Measurements from ENCODE around the gene PLLP. TPM values are rescaled to one million over a fixed set of nuclear protein-coding genes. Genes with fewer than 3 reads are reported as not detected.

Gene PLLP
- total RNA-seq, 3 donors from 2014 or later = 0.13 to 0.33 TPM; not detected in 1

DNA sequence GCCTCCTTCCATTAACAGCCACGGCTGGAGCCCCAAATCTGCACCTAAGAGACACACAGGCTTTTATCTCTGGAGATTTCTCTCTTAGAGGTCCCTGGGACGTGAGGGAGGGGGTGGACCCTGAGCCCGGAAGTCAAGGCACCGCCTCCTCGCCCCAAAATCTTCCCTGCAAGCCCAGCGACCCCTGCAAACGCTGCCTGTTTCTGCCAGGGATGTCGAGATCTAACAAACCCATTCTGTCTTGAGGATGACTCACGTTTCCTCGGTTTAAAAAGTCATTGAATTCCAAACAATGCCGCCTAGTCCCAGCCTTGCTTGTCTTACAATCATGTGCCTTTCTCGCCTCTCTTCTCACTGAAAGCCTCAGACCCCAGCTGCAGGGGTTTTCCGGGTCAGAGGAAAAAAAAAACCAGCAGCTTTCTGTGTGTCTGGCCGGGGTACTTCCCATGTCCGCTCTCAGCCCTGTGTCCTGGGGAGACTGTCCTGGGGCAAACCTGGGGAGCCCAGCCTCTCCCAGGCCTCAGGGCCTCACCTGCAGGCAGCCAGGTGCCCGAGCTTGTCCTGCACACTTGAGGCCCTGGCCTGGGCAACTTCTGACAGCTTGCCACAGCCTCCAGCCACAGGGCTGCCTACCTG, 24.1 kb downstream of the PLLP start:
- peak; percentile 61 to 69 for ATAC-seq
- Mint-ChIP-seq H3K9me3 (no peaks in the 10 kb centered on the region), H3K27me3 (ENCODE audit: low read depth) (no peaks in the 10 kb centered on the region), H3K4me3 (no peak overlapping the region), H3K4me1 (ENCODE audit: low read depth) (peaks cover 26% of the 10 kb centered on the region), H3K36me3 (ENCODE audit: insufficient read depth) (peaks cover 3% of the 10 kb centered on the region)
- peak; percentile 29 for DNase-seq

DNA sequence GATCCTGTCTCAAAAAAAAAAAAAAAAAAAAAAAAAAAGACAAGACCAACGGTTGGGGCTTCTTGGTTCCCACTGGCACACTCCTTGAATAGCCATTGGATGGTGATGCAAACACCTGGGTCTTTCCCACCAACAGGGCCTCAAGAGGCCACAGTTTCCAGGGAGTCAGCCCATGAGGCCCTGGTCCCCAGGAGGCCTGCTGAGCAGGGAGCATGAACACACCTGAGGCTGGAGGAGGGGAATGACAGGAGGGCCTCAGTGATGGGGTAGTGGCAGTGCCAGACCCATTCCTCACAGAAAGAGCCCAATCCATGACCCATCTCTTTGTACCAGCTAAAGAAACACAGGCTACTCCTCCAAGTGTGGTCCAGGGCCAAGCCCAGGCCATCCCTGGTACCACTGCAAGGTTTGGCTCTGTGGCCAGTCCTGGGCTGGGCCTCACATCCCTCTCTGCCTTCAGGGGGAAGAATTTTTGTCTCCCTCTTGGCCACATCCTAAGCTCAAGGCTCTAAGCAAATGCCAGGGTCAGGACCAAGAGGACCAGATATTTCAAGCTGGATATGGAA, 25.5 kb downstream of the PLLP start:
- Mint-ChIP-seq H3K4me1 (ENCODE audit: low read depth) (peaks cover 16% of the 10 kb centered on the region), H3K27me3 (ENCODE audit: low read depth) (no peaks in the 10 kb centered on the region), H3K4me3 (no peak overlapping the region), H3K36me3 (ENCODE audit: insufficient read depth) (peaks cover 3% of the 10 kb centered on the region), H3K9me3 (no peaks in the 10 kb centered on the region)
- no peak for ATAC-seq
- DNase-seq = no peak

DNA sequence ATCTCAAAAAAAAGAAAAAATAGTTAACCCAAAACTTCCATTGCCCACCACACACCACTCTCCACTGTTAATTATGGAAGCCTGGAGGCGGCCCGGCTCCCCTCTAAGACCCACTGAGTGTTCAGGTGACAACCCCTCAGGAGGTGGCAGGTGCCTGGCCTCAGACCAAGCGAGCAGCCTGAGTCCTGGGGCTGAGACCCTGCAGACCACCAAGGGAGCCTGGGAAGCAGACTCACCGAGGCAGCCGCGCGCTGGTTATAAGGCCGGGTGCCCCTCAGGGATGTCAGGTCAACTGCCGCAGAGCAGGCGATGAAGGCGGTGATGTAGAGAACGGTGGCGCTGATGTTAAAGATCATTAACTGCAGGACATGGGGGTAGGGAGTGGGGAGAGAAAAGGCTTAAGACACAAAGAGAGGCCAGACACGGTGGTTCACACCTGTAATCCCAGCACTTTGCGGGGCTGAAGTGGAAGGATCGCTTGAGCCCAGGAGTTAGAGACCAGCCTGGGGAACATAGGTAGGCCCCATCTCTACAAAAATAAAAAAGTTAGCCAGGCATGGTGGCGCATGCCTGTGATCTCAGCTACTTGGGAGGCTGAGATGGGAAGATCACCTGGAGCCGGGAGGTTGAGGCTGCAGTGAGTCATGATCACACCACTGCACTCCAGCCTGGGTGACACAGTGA, 26.1 kb downstream of the PLLP start:
- Mint-ChIP-seq H3K27me3 (ENCODE audit: low read depth) (no peaks in the 10 kb centered on the region), H3K9me3 (no peaks in the 10 kb centered on the region), H3K4me3 (no peak overlapping the region), H3K36me3 (ENCODE audit: insufficient read depth) (peaks cover 3% of the 10 kb centered on the region), H3K4me1 (ENCODE audit: low read depth) (peaks cover 16% of the 10 kb centered on the region)
- DNase-seq (no peak), ATAC-seq (no peak)

DNA sequence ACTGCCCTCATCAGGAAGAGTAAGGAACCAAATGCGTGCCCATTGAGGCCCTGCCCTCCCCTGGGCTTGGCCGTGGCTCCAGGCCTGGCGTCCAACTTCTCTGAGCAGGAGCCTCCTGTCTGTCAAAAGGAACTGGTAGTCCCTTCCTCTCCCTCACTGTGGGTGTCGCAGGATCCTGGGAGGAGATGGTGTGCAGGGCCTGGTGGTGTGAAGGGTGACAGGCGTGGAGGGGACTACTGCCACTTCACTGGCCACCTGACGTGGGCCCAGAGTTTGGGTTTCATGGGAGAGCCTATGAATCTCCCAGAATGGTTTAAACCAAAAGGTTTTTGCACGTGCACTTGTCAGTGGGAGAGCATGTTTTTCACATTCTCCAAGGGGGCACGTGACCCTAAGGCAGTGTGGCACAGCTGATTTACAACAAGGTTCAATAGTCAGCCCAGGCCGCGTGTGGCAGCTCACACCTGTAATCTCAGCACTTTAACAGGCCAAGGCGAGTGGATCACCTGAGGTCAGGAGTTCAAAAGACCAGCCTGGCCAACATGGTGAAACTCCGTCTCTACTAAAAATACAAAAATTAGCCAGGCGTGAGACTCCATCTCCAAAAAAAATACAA, 26.9 kb downstream of the PLLP start:
- Mint-ChIP-seq H3K9me3 (no peaks in the 10 kb centered on the region), H3K4me3 (no peak overlapping the region), H3K4me1 (ENCODE audit: low read depth) (peaks cover 16% of the 10 kb centered on the region), H3K27me3 (ENCODE audit: low read depth) (no peaks in the 10 kb centered on the region), H3K36me3 (ENCODE audit: insufficient read depth) (peaks cover 8% of the 10 kb centered on the region)
- DNase-seq (no peak), ATAC-seq (no peak)

DNA sequence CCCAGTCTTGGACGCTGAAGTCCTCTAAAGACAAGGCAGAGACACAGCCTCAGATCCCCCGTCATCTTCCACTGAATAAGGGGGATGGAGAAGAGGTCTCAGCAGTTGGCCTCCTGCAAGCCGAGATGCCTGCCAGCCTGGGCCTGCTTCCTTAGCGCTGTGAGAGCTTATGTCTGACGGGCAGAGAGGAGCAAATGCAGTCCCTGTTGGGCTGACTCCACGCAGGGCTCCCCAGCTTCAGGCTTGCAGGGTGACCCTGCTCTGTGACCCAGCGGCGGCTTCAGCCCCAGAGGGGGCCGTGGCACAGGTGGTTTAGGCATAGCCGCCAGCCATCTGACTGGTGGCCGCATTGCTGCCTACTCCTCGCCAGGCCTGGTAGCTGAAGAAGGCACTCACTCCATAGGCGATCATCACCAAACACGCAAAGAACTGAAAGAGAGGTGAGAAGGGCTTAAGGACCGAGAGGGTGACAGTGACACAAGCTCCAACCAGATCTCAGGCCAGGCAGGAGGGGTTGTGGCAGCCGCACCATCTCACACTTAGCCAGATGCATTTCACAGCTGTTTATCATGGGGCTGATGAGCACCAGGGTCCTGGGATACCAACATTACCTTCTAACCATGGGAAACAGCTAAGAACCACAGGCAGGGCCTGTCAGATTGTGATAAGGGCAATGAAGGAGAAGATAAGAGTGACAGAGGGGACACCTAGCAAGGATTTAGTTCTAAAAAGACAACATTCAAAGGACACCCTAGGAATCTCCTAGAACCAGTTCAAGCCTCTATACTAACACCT, 27.7 kb downstream of the PLLP start:
- no peaks in the 10 kb centered on the region for H3K9me3 Mint-ChIP-seq

DNA sequence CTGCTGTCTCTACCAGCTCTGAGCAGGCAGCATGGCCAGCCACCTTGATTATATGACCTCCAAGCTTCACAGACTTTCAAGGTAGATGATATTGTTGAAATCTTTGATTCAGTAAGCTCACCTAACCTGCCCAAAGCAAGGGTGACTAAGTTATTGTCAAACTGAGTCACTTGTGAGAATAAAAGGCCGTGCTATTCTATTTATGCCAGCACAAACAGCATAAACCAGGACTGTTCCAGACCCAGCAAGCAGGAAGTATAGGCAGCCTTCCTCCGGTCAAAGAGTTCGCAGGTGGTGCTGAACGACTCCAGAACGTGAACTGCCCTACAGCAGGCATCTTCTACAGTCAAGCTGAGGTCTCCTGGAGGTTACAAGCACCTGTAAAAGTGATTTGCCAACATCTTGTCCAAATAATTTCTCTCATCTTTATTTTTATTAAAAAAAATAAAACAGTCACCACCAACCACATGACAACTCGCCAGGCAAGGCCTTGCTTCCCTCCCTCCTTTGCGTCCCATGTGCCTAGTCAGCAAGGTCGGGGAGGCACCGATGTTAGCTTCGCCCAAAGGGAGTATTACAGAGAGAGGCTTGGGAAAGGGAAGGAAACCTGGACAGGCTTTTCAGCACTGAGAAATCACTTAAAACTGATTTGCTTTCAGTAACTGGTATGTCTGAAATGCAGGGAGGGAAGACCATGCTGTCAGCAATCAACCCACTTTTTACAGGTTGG, 28.6 kb downstream of the PLLP start:
- Mint-ChIP-seq H3K27me3 (ENCODE audit: low read depth) (no peaks in the 10 kb centered on the region), H3K36me3 (ENCODE audit: insufficient read depth) (peaks cover 13% of the 10 kb centered on the region), H3K4me3 (no peak overlapping the region), H3K9me3 (no peaks in the 10 kb centered on the region), H3K4me1 (ENCODE audit: low read depth) (peaks cover 13% of the 10 kb centered on the region)
- no peak for DNase-seq
- ATAC-seq = no peak

More for the DNA sequence above, 27.7 kb downstream of the PLLP start:
- ATAC-seq (no peak), DNase-seq (no peak)
- no peak overlapping the region for H3K4me3 Mint-ChIP-seq
- peaks cover 16% of the 10 kb centered on the region for H3K4me1 Mint-ChIP-seq (ENCODE audit: low read depth)
- peaks cover 13% of the 10 kb centered on the region for H3K36me3 Mint-ChIP-seq (ENCODE audit: insufficient read depth)
- H3K27me3 Mint-ChIP-seq (ENCODE audit: low read depth) = no peaks in the 10 kb centered on the region

DNA sequence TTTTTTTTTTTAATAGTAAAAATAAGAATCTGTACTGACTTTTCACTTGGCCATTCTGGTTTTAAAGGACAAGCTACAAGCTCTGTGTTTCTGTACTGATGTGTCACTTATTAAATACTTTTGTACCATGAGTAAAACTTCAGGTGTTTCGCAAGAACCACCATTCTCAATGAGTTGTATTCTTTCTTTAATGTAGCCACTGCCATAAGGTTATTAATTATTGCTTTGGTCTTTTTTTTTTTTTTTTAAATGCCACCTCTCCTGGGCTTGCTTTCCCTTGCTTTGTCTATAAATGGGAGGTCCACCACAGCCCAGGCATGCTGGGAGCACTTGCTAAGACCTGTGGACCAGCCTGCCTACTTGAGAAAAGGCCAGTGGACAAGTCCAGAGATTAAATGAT, 31.0 kb downstream of the PLLP start:
- DNase-seq = no peak
- ATAC-seq = no peak
- H3K36me3 Mint-ChIP-seq (ENCODE audit: insufficient read depth) = peaks cover 24% of the 10 kb centered on the region
- no peak overlapping the region for H3K4me3 Mint-ChIP-seq
- H3K9me3 Mint-ChIP-seq = no peaks in the 10 kb centered on the region
- no peaks in the 10 kb centered on the region for H3K27me3 Mint-ChIP-seq (ENCODE audit: low read depth)
- H3K4me1 Mint-ChIP-seq (ENCODE audit: low read depth) = peaks cover 3% of the 10 kb centered on the region

DNA sequence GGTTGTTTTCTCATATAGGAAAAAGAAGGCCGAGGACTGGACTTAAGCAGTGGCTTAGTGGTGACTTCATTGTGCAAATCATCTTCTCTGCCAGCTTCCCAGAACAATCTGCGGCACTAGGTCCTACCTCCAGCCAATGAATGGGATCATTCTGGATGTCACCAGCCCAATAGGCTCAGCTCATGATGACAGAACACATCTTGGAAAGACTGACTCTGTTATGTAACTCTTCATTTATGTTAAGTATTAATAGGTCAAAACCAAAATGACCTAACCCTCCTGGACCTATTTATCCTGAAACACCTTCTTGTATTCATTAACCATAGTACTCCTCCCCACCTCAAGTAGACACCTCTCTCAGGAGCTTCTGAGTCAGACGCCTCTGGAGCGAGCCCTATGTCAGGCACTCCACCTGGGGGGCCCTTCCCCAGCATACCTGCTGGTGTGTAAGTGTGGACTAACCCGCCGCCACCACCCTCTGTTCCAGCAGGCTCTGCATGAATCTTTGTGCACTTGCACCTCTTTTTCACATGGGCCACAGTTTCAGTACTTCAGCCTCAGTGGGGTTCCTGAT, 32.2 kb downstream of the PLLP start:
- Mint-ChIP-seq H3K4me3 (no peak overlapping the region), H3K4me1 (ENCODE audit: low read depth) (no peaks in the 10 kb centered on the region), H3K27me3 (ENCODE audit: low read depth) (no peaks in the 10 kb centered on the region), H3K9me3 (no peaks in the 10 kb centered on the region), H3K36me3 (ENCODE audit: insufficient read depth) (peaks cover 27% of the 10 kb centered on the region)
- no peak for DNase-seq
- no peak for ATAC-seq

DNA sequence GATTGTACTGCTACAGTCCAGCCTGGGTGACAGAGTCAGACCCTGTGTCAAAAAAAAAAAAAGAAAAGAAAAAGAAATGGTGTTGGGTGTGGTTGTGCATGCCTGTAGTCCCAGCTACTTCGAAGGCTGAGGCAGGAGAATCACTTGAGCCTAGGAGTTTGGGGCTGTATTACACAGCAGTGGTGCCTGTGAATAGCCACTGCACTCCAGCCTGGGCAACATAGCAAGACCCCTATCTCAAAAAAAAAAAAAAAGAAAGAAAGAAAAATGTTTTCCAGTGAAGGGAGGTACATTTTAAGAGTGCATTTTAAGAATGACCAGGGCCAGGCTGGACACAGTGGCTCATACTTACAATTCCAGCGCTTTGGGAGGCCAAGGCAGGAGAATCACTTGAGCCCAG, 33.1 kb downstream of the PLLP start:
- DNase-seq (no peak), ATAC-seq (no peak)
- peaks cover 27% of the 10 kb centered on the region for H3K36me3 Mint-ChIP-seq (ENCODE audit: insufficient read depth)
- no peaks in the 10 kb centered on the region for H3K4me1 Mint-ChIP-seq (ENCODE audit: low read depth)
- H3K4me3 Mint-ChIP-seq = no peak overlapping the region
- H3K27me3 Mint-ChIP-seq (ENCODE audit: low read depth) = no peaks in the 10 kb centered on the region
- H3K9me3 Mint-ChIP-seq = no peaks in the 10 kb centered on the region

DNA sequence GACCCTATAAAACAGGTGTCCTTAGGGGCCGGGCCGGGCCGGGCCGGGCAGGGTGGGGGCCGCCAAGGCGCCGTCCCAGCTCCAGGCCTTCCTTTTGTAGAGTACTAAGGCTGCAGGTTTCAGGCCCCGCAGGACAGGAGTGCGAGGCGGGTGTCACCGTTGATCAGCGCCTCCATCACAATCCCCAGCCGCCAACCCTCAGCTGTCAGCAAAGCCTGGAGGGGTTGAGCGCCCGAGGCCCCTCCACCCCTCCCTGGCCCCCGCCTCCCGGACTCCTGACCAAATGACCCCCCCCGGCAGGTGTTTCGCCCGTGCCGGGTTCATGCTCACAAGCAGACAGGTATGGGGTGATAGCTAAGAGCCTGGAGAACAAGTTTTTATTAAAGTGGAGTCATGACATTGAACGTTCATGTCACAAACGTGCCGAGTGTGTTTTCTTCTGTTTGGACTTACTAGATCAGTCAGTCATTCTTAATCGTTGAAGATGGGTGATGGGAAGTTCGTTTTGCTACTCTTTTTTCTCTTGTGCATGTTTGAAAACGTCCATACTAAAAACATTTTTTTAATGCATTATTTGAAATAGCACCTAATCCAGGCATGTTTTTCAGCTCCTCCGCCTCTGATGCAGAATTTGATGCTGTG, 38.9 kb downstream of the PLLP start:
- Mint-ChIP-seq H3K4me3 (peak overlapping the region; percentile 75), H3K4me1 (ENCODE audit: low read depth) (peaks cover 17% of the 10 kb centered on the region), H3K27me3 (ENCODE audit: low read depth) (no peaks in the 10 kb centered on the region), H3K36me3 (ENCODE audit: insufficient read depth) (peaks cover 15% of the 10 kb centered on the region), H3K9me3 (no peaks in the 10 kb centered on the region)
- no peak for DNase-seq
- ATAC-seq = peak; percentile 23 to 32

DNA sequence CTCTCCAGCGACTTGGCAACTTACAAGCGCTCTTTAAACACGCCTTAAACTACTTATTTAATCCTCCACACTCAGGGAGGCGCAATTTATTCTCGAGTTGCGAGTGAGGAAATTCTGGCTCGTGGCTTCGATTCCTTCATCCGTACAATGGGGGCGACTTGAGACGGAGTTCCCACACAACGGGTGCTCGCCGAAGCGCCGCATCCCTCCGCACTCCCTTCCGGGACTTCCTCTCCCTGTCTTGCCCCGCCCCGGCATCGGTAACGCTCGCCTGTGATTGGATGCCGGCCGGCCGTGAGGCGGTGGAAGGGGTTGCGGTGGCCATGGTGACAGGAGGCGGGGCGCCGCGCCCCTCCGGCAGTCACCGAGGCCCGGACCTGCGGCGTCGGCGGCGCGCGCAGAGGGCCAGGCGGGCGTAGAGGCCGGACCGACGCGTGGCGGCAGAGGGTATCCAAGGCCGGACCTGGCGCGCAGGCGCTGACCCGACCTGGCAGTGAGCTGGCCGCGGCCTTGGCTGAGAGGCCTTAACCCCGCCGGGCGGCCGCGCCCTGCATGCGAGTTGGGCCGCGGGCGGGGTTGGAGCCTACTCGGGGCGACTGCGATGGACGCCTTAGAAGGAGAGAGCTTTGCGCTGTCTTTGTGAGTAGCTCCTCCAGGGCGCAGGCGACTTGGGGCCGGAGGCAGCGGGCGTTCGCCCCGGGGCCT, 39.6 kb downstream of the PLLP start, which contains the start of gene ARL2BP:
Gene ARL2BP, plus strand, starts transcription at position 493 of the 705 bp plus-strand sequence. Its CDS starts 109 bp downstream, at position 602.
- peak; percentile 98 for ATAC-seq
- Mint-ChIP-seq H3K9me3 (no peaks in the 10 kb centered on the region), H3K4me3 (peak within 1 kb of the TSS; percentile 91), H3K4me1 (ENCODE audit: low read depth) (peaks cover 17% of the 10 kb centered on the region), H3K27me3 (ENCODE audit: low read depth) (no peaks in the 10 kb centered on the region), H3K36me3 (ENCODE audit: insufficient read depth) (peaks cover 10% of the 10 kb centered on the region)
- peak; percentile 97 for DNase-seq

DNA sequence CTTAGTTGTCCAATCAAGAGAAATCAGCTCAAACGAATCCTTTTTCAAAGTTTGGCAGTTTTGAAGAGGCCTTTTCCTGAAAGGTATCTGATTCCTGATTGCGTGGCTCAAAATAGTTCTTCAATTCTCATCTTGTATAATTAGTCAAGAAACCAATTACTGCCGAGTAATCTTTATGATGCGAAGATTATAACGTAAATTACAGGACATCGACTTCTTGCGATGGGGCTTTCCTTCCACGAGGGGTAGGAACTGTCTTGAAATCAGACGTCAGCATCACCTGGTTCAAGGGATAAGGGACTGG, 40.1 kb downstream of the PLLP start:
- no peak for ATAC-seq

More for the DNA sequence above, 40.1 kb downstream of the PLLP start:
- no peaks in the 10 kb centered on the region for H3K27me3 Mint-ChIP-seq (ENCODE audit: low read depth)
- H3K4me3 Mint-ChIP-seq = peak overlapping the region; percentile 91
- no peaks in the 10 kb centered on the region for H3K9me3 Mint-ChIP-seq
- H3K36me3 Mint-ChIP-seq (ENCODE audit: insufficient read depth) = peaks cover 6% of the 10 kb centered on the region
- peaks cover 17% of the 10 kb centered on the region for H3K4me1 Mint-ChIP-seq (ENCODE audit: low read depth)
- no peak for DNase-seq
